Globus pallidus (tissue), 1 donor: ENCODE data around the gene GTF3C1.
"Not testable (repeated sequence)": the region's sequence is repeated elsewhere in the genome, so short reads cannot be mapped to it uniquely, and the experiment has no call there.

Source experiments
- DNase-seq: peaks from one replicate; pipeline ENCODE4 v3.0.0-alpha.2; 2015; ENCODE audit warnings: low spot score

GTF3C1 gene

DNA sequence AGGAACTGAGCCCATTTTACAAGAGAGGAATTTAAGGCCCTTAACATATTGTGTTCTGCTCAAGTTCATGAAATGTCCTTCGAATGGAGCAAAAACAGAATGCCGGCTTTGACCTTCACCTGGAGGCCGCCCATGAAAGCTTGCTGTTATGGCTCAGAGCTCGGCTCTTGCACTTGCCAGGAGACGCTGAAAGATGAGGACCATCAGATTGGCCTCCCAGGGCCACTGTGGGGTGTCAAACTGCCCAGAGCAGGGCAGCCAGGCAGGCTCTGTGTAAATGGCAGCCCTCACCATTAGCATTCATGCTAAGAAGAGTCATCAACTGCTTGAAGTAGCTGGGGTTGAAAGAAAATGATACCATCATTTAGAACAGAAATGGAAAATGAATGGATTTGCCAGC, 108.4 kb downstream of the GTF3C1 start:
- no peak for DNase-seq

DNA sequence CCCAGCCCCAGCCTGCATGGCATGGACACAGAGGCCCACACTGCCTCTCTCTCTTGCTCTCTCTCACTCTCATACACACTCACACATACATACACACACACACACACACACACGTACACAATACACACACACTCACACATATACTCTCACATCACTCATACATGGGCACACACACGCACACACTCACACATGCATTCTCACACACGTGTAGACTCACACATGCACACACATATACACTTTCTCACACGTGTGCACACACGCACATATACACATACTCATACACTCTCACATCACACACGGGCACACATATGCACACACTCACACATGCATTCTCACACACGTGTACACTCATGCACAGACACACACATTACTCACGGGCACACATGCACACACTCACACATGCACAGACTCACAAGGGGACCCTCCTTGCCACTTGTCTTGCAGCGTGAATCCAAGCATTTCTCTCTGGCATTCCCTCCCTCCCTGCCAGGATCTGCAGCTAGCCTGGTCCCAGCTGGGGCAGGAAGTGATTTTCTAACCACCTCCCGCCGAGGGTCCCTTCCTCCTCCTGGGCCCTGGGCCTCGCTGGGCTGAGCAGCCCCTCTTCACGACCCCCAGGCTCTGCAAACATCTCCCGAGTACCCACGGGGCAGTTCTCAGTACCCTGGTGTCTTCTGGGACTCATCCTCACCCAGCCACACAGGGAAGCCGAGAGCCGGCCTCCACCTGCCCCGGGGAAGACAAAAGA, 110.3 kb downstream of the GTF3C1 start:
- DNase-seq: no peak

DNA sequence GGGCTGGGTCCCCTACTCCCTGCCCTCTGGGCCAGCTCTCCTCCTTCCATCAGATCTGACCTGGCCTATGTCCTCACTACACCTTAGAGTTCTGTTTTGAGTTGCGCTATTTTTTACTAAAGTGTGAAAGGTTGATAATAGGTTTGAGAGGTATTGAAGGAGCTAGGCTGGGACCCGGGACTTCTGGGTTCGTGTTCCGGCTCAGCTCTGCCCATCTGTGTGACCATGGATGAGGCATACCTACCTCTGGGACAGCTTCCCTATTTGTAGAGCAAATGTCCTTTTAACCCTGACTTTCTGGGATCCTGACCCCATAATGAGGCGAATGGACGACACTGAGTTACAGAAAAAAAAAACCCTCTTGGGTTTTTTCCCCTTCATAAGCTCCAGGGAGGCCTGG, 111.8 kb downstream of the GTF3C1 start:
- no peak for DNase-seq

DNA sequence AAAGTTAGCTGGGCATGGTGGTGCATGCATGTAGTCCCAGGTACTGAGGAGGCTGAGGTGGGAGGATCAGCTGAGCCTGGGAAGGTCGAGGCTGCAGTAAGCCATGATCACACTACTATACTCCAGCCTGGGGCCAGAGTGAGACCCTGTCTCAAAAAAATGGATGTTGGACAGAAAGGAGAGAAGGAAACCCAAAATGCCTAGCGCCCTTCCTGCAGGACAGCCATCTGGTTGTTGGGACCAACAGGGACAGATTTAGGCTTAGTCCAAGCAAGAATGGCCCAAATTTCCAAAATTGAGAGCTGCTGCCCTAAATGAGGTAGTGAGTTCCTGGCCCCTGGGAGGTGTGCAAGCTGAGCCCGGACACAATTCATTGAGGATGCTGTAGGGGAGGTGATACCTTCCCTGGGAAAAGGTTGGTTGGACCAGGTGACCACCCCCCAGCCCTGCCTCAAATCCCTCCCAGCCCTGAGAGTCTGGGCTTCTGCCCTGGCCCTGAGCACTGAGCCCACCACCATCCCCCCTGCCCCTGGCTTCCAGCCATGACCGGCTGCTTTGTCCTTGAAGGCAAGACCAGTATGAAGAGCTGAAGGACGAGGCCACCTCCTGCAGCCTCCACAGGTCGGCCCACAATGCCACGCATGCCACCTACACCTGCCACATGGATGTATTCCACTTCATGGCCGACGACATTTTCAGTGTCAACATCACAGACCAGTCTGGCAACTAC, 112.6 kb downstream of the GTF3C1 start:
- no peak for DNase-seq

DNA sequence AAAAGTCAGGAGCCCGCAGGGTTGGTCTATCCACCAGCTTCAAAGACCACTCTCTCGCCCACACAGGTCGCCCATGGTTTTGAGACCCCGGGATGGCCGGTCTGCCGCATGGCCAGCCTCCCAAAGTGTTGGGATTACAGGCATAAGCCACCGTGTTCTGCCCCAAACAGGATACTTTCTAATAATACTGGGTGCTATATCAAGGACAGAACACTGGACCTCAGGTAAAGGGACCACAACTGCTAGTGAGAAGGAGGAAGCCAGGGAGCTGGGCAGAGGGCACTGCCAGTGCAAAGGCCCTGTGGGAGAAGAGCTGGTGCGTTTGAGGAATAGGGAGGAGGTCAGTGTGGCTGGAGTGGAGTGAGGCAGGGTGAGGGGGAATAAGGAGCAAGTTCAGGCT, 113.6 kb downstream of the GTF3C1 start:
- DNase-seq: no peak

DNA sequence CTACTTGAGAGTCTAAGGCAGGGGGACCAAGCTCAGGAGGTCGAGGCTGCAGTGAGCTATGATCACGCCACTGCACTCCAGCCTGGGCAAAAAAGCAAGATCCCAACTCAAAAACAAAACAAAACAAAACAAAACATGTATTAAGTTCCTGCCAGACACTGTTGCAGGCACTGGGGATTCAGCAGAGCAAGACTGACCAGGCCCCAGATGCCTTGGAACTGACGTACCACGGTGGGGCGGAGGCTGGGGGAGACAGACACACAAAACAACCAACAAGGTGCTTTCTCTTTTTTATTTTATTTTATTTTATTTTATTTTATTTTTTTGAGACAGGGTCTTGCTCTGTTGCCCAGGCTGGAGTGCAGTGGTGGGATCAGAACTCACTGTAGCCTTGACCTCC, 114.6 kb downstream of the GTF3C1 start:
- not testable (repeated sequence) for DNase-seq

DNA sequence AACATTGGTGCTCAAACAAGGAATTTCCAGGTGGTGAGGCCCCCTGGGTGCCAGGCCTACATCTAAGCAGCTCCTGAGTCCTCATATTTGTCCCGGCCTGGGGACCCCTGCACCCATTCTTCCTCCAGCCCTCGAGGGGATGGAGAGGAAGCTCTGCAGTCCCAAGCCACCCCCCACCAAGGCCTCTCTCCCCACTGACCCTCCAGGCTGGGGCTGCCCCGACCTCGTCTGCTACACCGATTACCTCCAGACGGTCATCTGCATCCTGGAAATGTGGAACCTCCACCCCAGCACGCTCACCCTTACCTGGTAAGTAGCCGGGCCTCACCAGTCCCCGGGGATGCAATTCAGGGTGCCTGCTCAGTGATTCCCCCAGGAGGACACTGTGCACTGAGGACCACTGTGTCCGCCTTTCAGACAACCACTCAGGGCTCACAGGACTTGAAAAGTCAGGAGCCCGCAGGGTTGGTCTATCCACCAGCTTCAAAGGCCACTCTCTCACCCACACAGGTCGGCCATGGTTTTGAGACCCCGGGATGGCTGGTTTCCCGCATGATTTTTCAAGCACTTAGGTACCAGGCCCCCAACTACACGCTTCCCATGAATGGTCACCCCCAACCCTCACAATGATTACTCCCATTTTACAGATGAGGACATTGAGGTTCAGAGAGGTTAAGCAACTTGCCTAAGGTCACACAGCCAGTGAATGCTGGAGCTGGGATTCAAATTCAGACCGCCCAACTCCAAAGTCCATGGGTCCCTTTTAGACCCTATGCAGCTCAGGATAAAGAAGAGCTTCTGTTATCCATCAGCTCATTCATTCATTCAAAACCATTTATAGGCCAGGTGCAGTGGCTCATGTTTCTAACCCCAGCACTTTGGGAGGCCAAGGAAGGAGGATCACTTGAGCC, 115.3 kb downstream of the GTF3C1 start:
- no peak for DNase-seq

DNA sequence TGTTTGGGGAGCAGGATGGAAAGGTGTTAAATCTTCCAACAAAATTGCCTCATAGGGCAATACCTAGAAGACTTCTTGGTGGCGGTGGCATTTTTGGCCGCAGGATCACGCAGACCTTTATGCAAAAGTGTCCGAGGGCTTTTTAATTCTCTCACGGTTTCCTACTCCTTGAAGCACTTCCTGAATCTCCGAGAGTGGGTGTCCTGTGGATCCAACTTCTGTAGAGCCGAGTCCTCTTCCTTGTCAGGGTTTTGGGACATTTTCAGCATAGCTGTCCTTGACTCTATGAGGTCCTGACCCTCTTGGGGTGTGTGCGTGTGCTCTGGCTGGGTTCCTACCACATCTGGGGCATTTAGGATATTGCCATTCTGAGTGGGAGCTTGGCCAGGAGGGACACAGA, 116.1 kb downstream of the GTF3C1 start:
- no peak for DNase-seq

DNA sequence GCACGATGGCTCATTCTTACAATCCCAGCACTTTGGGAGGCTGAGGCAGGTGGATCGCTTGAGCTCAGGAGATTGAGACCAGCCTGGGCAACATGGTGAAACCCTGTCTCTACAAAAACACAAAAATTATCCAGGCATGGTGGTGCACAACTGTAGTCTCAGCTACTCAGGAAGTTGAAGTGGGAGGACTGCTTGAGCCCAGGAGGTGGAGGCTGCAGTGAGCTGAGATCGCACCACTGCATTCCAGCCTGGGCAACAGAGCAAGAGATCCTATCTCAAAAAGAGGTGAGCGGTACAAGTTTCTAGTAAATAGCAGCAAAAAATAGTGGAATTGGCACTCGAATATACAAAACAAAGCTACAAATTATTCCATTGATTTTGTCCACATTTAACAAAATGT, 116.5 kb downstream of the GTF3C1 start:
- not testable (repeated sequence) for DNase-seq

DNA sequence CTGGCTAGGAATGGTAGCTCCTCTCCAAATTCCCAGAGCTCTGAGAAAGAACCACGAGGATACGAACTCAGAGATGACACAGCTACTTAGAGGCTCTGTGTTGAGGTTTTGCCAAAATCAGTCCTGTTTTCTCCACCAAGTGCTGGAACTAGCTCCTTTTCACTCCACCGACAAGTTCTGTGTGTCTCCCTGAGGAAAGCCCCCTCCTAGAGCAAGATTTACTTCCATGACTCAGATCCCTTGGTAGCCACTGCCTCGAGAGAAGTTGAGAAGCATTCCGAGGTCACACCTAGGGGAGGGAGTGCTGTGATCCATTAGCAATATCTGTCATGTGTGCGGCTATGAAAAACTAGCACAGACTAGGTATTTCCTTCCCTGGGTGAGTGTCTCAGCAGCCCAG, 117.2 kb downstream of the GTF3C1 start:
- no peak for DNase-seq

DNA sequence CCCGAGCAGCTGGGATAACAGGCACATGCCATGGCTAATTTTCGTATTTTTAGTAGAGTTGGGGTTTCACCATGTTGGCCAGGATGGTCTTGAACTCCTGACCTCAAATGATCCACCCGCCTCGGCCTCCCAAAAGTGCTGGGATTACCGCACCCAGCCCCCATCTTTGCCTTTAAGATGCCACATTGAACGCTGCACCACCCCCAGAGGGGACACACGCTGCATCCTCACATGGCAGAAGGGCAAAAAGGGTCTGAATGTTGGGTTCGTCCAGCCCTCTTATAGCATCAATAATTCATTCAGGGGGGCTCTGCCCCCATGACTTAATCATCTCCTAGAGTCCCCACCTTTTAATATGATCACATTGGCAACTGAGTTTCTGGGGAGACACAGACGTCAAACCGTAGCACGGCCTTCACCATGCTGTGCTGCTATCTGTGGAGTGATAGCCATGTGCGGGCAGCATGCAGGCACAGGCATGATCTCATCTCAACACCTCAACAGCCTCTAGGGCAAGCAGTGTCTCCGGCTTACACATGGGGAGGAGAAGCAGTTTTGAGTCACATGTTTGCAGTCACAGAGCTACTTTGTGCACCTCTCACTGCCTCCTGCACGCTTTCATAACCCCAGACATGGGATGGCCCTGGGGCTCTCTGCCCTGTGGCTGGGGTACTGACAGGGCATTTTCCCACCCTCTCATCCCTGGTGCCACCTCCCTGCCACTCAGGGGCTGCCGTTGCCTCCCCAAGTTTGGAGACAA, 117.8 kb downstream of the GTF3C1 start:
- no peak for DNase-seq

DNA sequence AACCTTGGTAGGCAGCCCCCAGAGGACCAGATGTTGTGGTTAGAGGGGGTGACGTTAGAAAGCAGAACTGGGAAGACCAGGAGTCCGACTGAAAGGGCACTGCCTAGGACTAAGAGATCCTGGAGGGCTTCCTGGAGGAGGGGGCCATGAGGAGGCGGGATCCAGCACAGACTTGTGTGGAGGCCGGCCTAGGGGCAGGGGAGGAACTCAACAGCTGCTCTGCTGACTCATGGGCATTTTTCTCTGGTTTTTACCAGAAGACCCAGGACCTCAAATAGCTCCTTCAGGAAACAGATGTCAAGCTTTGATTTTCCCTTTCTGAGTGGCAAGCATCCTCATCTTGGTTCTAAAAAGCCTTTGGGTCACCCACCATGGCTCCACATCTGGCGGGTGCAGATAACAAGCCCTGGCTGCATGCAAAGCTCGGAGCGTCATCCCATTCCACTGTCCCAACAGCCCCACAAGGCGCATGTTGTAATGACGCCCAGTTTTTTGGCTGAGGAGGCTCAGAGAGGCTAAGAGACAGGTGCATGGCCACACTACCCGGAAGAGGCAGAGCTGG, 118.7 kb downstream of the GTF3C1 start:
- no peak for DNase-seq

DNA sequence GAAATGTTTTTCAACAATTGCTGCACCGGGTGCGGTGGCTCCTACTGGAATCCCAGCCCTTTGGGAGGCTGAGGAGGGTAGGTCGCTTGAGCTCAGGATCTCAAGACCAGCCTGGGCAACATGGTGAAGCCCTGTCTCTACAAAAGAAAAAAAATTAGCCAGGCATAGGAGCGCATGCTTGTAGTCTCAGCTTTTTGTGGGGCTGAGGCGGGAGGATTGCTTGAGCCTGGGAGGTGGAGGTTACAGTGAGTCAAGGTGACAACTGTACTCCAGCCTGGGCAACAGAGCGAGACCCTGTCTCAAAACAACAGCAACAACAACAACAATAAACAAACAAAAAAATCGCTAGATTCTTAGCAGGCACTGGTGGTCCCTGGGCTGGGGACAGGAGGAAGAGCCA, 119.2 kb downstream of the GTF3C1 start:
- DNase-seq: no peak

DNA sequence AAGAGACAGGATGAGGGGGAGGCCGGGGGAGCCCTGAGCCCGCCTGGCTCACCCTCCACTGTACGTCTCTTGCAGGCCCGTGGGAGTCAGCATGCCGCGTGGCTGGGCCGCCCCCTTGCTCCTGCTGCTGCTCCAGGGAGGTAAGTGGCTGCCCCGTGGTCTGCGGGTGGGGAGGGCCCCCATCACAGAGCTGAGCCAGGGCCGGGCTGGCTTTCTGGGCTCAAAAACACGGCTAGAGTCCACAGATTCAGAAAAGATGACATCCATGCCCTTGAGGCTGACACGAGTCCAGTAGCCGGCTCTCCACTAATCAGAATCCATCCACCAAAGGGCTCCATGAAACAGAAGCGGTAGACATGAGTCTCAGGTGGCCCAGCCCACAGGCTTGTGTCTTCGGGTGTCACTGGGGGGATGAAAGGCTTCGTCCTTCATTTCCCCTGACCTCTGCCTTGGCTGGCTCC, 119.7 kb downstream of the GTF3C1 start:
- DNase-seq: no peak

DNA sequence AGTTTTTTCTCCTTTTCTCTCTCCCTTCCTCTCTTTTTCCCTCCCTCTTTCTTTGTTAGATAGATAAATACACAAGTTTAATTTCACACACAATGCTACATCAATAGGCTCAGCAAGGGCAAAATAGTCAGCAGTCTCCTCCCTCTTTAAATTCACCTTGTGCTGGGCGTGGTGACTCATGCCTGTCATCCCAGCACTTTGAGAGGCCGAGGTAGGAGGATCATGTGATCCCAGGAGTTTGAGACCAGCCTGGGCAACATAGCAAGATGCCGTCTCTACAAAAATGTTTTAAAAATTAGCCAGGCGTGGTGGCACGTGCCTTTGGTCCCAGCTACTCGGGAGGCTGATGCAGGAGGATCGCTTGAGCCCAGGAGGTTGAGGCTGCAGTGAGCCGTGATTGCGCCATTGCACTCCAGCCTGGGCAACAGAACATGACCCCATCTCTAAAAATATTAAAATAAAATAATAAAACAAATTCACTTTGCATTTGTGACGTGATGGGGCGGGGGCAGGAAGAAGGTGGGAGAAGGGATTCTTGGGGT, 120.3 kb downstream of the GTF3C1 start:
- DNase-seq: no peak

DNA sequence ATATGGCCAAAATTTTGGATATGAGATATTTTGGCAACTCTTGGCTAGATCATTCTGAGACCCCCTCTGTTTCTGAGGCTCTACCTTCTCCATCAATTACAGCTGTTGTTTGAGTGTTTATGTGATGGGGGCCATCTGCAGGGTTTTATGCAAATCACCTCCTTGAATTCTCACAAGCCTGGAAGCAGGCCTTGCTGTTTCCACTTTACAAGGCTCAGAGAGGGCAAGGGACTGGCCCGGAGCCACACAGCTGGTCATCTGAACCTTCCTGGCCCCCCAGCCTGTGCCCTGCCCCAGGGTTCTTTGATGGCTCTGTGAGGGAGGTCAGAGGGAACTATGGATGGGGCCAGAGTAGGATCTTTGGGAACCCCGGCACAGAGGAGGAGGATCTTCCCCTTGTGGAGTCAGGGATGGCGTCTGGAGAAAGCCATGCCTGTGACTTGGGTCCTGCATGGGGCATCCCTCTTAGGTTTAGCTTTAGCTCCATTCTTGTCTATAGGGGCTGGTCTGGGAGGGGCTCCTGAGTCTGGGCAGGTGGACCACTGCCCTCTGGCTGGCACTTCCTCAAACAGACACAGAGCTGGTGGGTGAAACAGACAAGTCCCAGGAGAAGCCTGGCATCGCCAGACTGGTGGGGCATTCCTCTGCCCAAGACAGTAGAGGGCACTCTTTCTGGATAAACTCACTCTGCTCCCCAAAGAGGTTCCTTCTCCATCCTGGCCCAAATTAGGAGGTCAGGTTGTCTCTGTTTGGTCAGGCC, 121.5 kb downstream of the GTF3C1 start:
- no peak for DNase-seq

DNA sequence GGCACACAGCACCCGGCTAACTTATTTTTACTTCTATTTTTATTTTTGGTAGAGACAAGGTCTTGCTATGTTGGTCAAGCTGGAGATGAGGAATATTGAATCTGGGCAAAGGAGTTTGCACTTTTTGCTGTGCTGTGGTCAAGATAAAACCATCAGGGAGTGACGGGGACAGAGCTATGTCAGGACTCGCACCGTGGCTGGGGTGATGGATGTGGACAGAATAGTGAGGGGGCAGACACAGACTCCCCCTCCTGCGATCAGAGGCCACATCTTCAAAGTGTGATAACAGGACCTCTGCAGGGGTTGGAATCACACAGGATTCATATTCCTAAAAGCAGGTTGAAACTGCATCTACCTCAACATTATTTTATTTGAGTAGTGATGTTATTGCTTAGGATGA, 122.2 kb downstream of the GTF3C1 start:
- no peak for DNase-seq

DNA sequence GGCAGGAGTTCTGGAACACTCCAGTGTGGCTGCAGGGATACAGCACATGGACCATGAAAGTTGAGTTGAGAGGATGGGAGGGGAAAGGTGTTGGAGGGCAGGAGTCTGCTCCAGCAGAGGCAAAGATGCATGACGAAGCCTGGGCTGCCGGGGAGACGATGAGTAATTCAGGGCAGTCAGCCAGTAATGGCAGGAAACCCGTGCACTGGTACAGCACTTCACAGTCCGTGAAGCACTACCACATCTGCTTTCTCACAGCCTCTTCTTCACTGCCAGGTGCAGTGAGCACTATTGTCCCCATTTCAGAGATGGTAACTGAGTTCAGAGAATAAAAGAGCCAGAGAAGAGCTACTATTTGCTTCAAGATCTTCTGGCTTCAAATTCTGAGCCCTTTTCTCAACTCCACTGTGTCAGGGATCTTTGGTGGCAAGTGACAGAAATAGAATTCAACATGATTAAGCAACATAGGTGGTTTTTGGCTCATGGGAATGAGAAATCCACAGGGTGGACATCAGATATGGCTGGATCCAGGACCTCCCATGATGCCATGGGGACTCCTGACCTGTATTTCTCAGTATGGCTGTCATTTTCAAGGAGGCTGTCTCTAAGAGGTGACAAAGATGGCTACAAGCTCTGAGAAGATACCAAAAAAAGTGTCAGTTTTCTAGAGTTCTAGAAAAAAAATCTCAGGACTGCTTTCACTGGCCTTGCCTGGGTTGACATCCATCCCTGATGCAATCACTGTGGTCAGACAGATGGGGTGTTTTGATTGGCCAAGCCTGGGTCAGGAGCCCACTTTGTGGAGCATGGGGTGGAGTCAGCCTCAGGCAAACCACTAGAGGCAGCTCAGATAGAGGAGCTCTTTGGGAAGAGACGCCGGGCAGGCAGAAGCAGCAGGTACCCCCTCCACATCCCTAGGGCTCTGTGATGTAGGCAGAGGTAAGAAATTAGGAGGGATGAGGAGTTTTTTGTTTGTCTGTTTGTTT, 123.0 kb downstream of the GTF3C1 start:
- DNase-seq: no peak

DNA sequence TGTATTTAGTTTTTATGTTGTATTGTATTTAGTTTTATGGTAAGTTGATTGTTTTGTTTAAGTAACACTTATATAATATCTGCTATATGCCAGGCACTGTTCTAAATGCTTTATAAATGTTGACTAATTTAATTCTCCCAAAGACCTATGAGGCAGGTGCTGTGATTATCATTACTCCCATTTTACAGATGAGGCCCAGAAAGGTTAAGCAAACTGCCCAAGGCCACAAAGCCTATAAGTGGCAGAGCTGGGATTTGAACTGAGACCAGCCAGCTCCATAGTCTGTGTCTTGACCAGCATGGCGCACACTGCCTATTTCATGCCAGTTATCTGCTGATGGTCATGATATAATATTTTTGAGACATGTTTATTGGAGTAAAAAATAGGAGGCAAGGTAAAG, 123.8 kb downstream of the GTF3C1 start:
- DNase-seq: no peak
